Stimulated activated effector memory CD8-positive, alpha-beta T cell treated with anti-CD3 and anti-CD28 coated beads, Interleukin-12 subunit alpha, Interleukin-12 subunit beta, amount 100 ng/mL, for 72 hours (primary cell): ENCODE results near the gene NXPH1.

Experiments
- ATAC-seq: fragments of 150-1000 bp; cut with Tn5 transposase; 2 replicates; pipeline ENCODE4 v1.10.0; 2021
- DNase-seq, 2 donors: peaks; one replicate each; pipeline ENCODE4 v3.0.0; 2021 to 2022; ENCODE audit warnings: low spot score in 2 of 2
- H3K27ac Mint-ChIP-seq: one replicate; pipeline ENCODE4 v1.8.0; 2022; ENCODE audit warnings: mild to moderate bottlenecking, mixed read lengths
- H3K36me3 Mint-ChIP-seq: one replicate; pipeline ENCODE4 v1.8.0; 2022; ENCODE audit warnings: mild to moderate bottlenecking, mixed read lengths
- H3K4me1 Mint-ChIP-seq: one replicate; pipeline ENCODE4 v1.8.0; 2022; ENCODE audit warnings: mixed read lengths
- H3K4me3 Mint-ChIP-seq: one replicate; pipeline ENCODE4 v1.8.0; 2022; ENCODE audit warnings: mild to moderate bottlenecking, mixed read lengths
- H3K9me3 Mint-ChIP-seq: one replicate; pipeline ENCODE4 v1.8.0; 2022; ENCODE audit warnings: mixed read lengths

NXPH1 gene

DNA sequence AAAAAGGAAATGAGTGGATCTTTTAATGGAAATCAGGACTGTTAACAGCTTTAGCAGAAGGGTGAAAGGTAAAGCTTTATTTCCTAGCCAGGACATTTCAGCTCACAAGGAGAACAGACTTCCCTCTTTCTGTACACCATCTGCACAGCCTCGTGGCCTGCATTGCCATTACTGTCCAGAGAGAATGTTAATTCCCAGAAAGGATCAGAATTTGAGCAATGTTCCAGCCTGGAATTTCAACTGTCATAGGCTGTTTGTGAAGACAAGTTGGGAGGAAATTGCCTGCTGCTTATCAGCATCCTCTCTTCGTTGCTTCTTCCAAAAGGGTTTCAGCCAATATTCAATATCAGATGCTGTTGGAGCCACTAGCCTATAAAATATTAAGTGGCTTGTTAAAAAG, 22.0 kb downstream of the NXPH1 start:
- H3K36me3 Mint-ChIP-seq: no peaks in the 10 kb centered on the region
- no peak for ATAC-seq

GRCh38 chr7:8462309-8462708, 28.9 kb downstream of the NXPH1 start:
- Mint-ChIP-seq H3K4me1 (no peaks in the 10 kb centered on the region), H3K9me3 (no peaks in the 10 kb centered on the region), H3K4me3 (no peak overlapping the region), H3K27ac (no peak overlapping the region), H3K36me3 (no peaks in the 10 kb centered on the region)
- ATAC-seq (no peak), DNase-seq (no peak)

More for the DNA sequence above, 22.0 kb downstream of the NXPH1 start:
- no peak overlapping the region for H3K27ac Mint-ChIP-seq
- no peak overlapping the region for H3K4me3 Mint-ChIP-seq
- peaks cover 4% of the 10 kb centered on the region for H3K9me3 Mint-ChIP-seq
- no peak for DNase-seq
- no peaks in the 10 kb centered on the region for H3K4me1 Mint-ChIP-seq

GRCh38 chr7:8465338-8465737, 31.9 kb downstream of the NXPH1 start:
- DNase-seq: no peak
- H3K27ac Mint-ChIP-seq: no peak overlapping the region
- H3K4me3 Mint-ChIP-seq: no peak overlapping the region
- H3K36me3 Mint-ChIP-seq: no peaks in the 10 kb centered on the region
- H3K4me1 Mint-ChIP-seq: no peaks in the 10 kb centered on the region
- ATAC-seq: no peak
- no peaks in the 10 kb centered on the region for H3K9me3 Mint-ChIP-seq

GRCh38 chr7:8480527-8480926, 47.1 kb downstream of the NXPH1 start:
- Mint-ChIP-seq H3K9me3 (peaks cover 3% of the 10 kb centered on the region), H3K36me3 (no peaks in the 10 kb centered on the region), H3K4me1 (no peaks in the 10 kb centered on the region), H3K27ac (no peak overlapping the region), H3K4me3 (no peak overlapping the region)
- DNase-seq: no peak
- ATAC-seq: no peak

DNA sequence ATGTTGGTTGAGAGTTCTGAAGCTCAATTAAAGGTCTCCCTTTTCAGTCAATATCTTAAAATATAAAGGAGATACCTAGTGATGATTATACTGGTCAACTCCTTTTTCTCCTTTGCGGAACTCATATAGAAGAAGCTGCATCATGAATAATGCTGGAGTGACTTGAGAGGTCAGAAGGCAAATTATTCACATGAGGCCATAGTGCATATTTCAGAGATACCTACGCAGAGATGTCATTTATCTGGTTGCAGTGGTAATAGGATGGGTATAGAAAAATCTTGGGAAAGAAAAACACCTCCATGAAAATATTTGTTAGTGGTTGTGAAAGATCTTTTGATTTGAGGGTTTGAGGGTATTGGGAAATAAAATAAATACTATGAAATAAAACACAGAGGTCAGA, 47.7 kb downstream of the NXPH1 start:
- ATAC-seq: no peak
- Mint-ChIP-seq H3K36me3 (no peaks in the 10 kb centered on the region), H3K4me1 (no peaks in the 10 kb centered on the region), H3K27ac (no peak overlapping the region), H3K4me3 (no peak overlapping the region), H3K9me3 (peaks cover 3% of the 10 kb centered on the region)
- no peak for DNase-seq

- Mint-ChIP-seq H3K27ac (no peak overlapping the region), H3K4me3 (no peak overlapping the region), H3K9me3 (peaks cover 3% of the 10 kb centered on the region), H3K36me3 (no peaks in the 10 kb centered on the region), H3K4me1 (no peaks in the 10 kb centered on the region)
- ATAC-seq (no peak), DNase-seq (no peak)
These were observed 48.5 kb downstream of the NXPH1 start for GRCh38 chr7:8481752-8482446.

DNA sequence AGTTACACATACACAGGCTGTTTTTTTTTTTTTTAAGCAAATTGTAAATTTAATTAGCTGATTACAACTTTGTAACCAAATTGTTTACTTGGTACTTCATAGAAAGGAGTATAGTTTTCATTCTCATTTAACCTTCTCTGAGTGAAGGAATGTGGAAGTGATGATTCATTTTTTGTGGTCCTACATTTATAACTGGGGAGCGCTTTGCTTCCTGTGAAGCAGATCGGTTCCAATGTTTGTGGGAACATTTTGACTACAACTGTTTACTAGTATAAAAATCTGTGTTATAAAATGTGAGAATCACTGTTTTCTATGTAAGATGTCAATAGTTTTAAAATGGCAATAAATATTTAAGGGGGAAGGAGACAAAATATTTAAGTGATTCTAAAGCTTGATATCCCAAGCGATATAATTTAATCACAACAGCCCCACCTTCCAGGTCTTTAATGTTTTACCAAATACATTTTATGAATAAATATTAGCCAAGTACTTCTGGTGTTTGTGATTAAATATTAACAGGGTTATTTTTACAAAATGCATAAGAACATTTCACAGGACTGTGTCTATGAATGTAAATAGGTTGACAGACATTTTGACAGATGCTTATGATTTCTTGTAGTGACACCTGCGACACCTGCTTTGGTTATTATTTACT, 57.1 kb downstream of the NXPH1 start:
- H3K36me3 Mint-ChIP-seq: no peaks in the 10 kb centered on the region
- H3K9me3 Mint-ChIP-seq: peaks cover 2% of the 10 kb centered on the region
- no peaks in the 10 kb centered on the region for H3K4me1 Mint-ChIP-seq
- no peak overlapping the region for H3K27ac Mint-ChIP-seq
- ATAC-seq: no peak
- no peak for DNase-seq
- no peak overlapping the region for H3K4me3 Mint-ChIP-seq

- H3K4me1 Mint-ChIP-seq: no peaks in the 10 kb centered on the region
- no peak for DNase-seq
- no peak for ATAC-seq
- H3K36me3 Mint-ChIP-seq: no peaks in the 10 kb centered on the region
- no peak overlapping the region for H3K27ac Mint-ChIP-seq
- H3K4me3 Mint-ChIP-seq: no peak overlapping the region
- H3K9me3 Mint-ChIP-seq: peaks cover 2% of the 10 kb centered on the region
These were observed 57.7 kb downstream of the NXPH1 start for GRCh38 chr7:8491106-8491505.

DNA sequence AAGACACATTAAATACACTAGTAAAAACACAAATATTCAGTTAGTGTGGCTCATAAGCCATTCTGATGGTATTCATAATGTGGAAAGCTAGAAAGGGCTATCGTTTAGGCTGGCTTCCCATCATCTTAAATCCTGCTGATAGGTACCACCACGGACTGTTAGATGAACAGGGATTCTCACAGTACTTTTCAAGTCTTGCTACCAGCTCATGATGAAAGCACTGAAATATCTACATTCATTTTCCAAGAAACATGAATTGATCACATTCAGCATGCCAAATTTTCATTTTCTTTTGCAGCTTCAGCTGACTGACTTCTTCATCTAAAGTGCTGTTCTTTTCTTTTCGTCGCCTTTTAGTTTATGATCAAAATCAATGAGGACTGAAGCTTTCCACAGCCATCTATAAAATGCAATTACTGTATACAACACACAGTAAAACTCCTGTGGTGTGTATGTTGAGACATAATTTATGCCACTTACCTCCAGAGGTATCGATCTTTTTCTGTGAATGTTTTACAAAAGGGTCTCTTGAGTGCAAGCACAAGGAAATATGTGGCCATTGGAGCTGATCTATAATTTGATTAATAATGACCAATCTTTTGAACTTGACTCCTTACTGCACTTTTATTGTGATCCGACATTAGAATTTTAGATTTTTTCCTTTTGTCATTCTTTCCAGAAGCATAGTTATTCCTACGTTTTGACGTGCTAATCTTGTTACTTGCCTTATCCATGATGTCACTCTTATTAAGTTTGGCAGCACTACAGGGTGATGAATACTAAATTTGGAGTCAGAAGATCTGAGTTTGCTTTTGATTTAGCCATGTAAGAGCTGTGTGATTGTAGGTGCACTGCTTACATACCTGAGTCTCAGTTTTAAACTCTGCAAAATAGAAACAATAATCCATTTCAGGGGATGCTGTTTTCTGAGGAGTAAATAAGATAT, 58.4 kb downstream of the NXPH1 start:
- Mint-ChIP-seq H3K4me3 (no peak overlapping the region), H3K9me3 (peaks cover 2% of the 10 kb centered on the region), H3K36me3 (no peaks in the 10 kb centered on the region), H3K4me1 (no peaks in the 10 kb centered on the region), H3K27ac (no peak overlapping the region)
- ATAC-seq (no peak), DNase-seq (no peak)

GRCh38 chr7:8499128-8499527, 65.7 kb downstream of the NXPH1 start:
- ATAC-seq (no peak), DNase-seq (no peak)
- H3K4me1 Mint-ChIP-seq: no peaks in the 10 kb centered on the region
- H3K27ac Mint-ChIP-seq: no peak overlapping the region
- no peaks in the 10 kb centered on the region for H3K36me3 Mint-ChIP-seq
- no peaks in the 10 kb centered on the region for H3K9me3 Mint-ChIP-seq
- no peak overlapping the region for H3K4me3 Mint-ChIP-seq

GRCh38 chr7:8500286-8500685, 66.9 kb downstream of the NXPH1 start:
- Mint-ChIP-seq H3K9me3 (no peaks in the 10 kb centered on the region), H3K4me1 (no peaks in the 10 kb centered on the region), H3K27ac (no peak overlapping the region), H3K36me3 (no peaks in the 10 kb centered on the region), H3K4me3 (no peak overlapping the region)
- DNase-seq (no peak), ATAC-seq (no peak)

- Mint-ChIP-seq H3K4me1 (no peaks in the 10 kb centered on the region), H3K4me3 (no peak overlapping the region), H3K9me3 (peaks cover 2% of the 10 kb centered on the region), H3K27ac (no peak overlapping the region), H3K36me3 (no peaks in the 10 kb centered on the region)
- no peak for DNase-seq
- no peak for ATAC-seq
These were observed 74.2 kb downstream of the NXPH1 start for GRCh38 chr7:8507566-8507965.

- no peak overlapping the region for H3K27ac Mint-ChIP-seq
These were observed 76.2 kb downstream of the NXPH1 start for GRCh38 chr7:8509621-8510020.

DNA sequence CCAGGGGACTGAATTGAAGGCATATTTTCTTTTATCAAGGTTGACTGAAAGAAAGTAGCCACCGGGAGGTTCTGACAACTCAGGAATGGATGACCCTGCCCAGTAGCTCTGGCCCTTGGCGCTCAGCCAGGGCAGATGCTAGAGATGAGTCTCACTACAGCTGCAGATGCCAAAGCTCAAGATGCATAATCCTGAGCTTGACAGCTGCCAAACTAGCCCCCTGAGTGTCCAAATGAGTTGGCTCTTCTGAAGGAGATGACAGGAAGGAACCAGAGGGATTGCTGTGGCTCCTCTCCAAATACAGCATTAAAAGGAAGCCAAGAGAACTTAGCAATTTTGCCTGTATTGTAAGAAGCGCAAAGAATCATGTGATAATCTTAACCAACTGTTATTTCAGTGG, 78.4 kb downstream of the NXPH1 start:
- ATAC-seq: no peak
- H3K9me3 Mint-ChIP-seq: no peaks in the 10 kb centered on the region
- H3K36me3 Mint-ChIP-seq: no peaks in the 10 kb centered on the region

More at GRCh38 chr7:8509621-8510020, 76.2 kb downstream of the NXPH1 start:
- Mint-ChIP-seq H3K9me3 (peaks cover 2% of the 10 kb centered on the region), H3K4me1 (no peaks in the 10 kb centered on the region), H3K36me3 (no peaks in the 10 kb centered on the region), H3K4me3 (no peak overlapping the region)
- DNase-seq (no peak), ATAC-seq (no peak)

GRCh38 chr7:8514781-8515519, 81.5 kb downstream of the NXPH1 start:
- H3K4me3 Mint-ChIP-seq: no peak overlapping the region
- H3K27ac Mint-ChIP-seq: no peak overlapping the region
- no peaks in the 10 kb centered on the region for H3K9me3 Mint-ChIP-seq
- no peaks in the 10 kb centered on the region for H3K36me3 Mint-ChIP-seq
- no peaks in the 10 kb centered on the region for H3K4me1 Mint-ChIP-seq
- ATAC-seq (no peak), DNase-seq (no peak)

More for the DNA sequence above, 78.4 kb downstream of the NXPH1 start:
- no peak for DNase-seq
- no peak overlapping the region for H3K27ac Mint-ChIP-seq
- no peaks in the 10 kb centered on the region for H3K4me1 Mint-ChIP-seq
- no peak overlapping the region for H3K4me3 Mint-ChIP-seq
